ENCODE measurements around the gene ZNF93. TPM values are rescaled to one million over a fixed set of nuclear protein-coding genes. Genes with fewer than 3 reads are reported as not detected.
A peak's percentile ranks its signal among the peaks of the same experiment; 100 is the strongest.
"Not testable (repeated sequence)": the region's sequence is repeated elsewhere in the genome, so short reads cannot be mapped to it uniquely, and the experiment has no call there.

The ZNF93 gene
- 4.2 TPM for total RNA-seq

GRCh38 chr19:19900729-19901444 is at the start of gene ZNF93:
TSS of gene ZNF93 (plus strand) at chr19:19900946. CDS start at chr19:19901089, 143 bp downstream.
- Histone ChIP-seq H3K27me3 (no peaks in the 10 kb centered on the region), H3K36me3 (no peaks in the 10 kb centered on the region), H3K9me3 (no peaks in the 10 kb centered on the region), H3K4me3 (peak within 1 kb of the TSS; percentile 70 to 86), H3K27ac (peak within 1 kb of the TSS; percentile 82), H3K4me1 (peaks cover 13% of the 10 kb centered on the region)
- peak; percentile 97 for DNase-seq (ENCODE audit: extremely low spot score in 2 of 2)
- intact Hi-C loops (cut with DNase I), result loop anchor here (10.0 kb wide), 1 partner anchor 1196 kb away; no protein-coding TSS in a partner anchor
- no peak for TF ChIP-seq CTCF (IDR thresholded peaks at IDR 0.05)
- TF ChIP-seq POLR2AphosphoS5 (IDR thresholded peaks at IDR 0.05; ENCODE audit: insufficient read depth in 1 of 2, low read depth in 1 of 2), result peak; percentile 88 to 91
- TF ChIP-seq POLR2A (IDR thresholded peaks at IDR 0.05), result peak in 1 of 2 donors; percentile 31

- H3K27ac ChIP-seq; H3K4me1 ChIP-seq; H3K4me3 ChIP-seq; intact Hi-C loops (cut with DNase I); H3K36me3 ChIP-seq; H3K9me3 ChIP-seq; H3K27me3 ChIP-seq; DNase-seq (ENCODE audit: extremely low spot score in 2 of 2): not testable (repeated sequence)
Observed at GRCh38 chr19:19851740-19852139, 49.0 kb upstream of the ZNF93 start.

- H3K4me3 ChIP-seq, result no peak overlapping the region
- H3K4me1 ChIP-seq, result no peaks in the 10 kb centered on the region
- intact Hi-C loops (cut with DNase I), result no loop called here
- H3K27ac ChIP-seq, result no peak overlapping the region
- no peak for TF ChIP-seq CTCF (IDR thresholded peaks at IDR 0.05)
- no peak for TF ChIP-seq POLR2AphosphoS5 (IDR thresholded peaks at IDR 0.05; ENCODE audit: insufficient read depth in 1 of 2, low read depth in 1 of 2)
- TF ChIP-seq POLR2A (IDR thresholded peaks at IDR 0.05), result no peak
- no peak for DNase-seq (ENCODE audit: extremely low spot score in 2 of 2)
- H3K9me3 ChIP-seq, result no peaks in the 10 kb centered on the region
- no peaks in the 10 kb centered on the region for H3K27me3 ChIP-seq
- no peaks in the 10 kb centered on the region for H3K36me3 ChIP-seq
Observed at GRCh38 chr19:19858751-19859150, 42.0 kb upstream of the ZNF93 start.

- no peaks in the 10 kb centered on the region for H3K36me3 ChIP-seq
- DNase-seq (ENCODE audit: extremely low spot score in 2 of 2), result no peak
- peak overlapping the region in 1 of 2 donors; percentile 28 for H3K4me3 ChIP-seq
- H3K9me3 ChIP-seq, result no peaks in the 10 kb centered on the region
- H3K4me1 ChIP-seq, result no peaks in the 10 kb centered on the region
- no peaks in the 10 kb centered on the region for H3K27me3 ChIP-seq
- no peak overlapping the region for H3K27ac ChIP-seq
- intact Hi-C loops (cut with DNase I), result no loop called here
- no peak for TF ChIP-seq POLR2AphosphoS5 (IDR thresholded peaks at IDR 0.05; ENCODE audit: insufficient read depth in 1 of 2, low read depth in 1 of 2)
- TF ChIP-seq CTCF (IDR thresholded peaks at IDR 0.05), result no peak
- TF ChIP-seq POLR2A (IDR thresholded peaks at IDR 0.05), result no peak
Observed at GRCh38 chr19:19860756-19861390, 39.9 kb upstream of the ZNF93 start.

- peaks cover 32% of the 10 kb centered on the region for H3K4me1 ChIP-seq
- H3K27me3 ChIP-seq, result no peaks in the 10 kb centered on the region
- TF ChIP-seq POLR2AphosphoS5 (IDR thresholded peaks at IDR 0.05; ENCODE audit: insufficient read depth in 1 of 2, low read depth in 1 of 2) (peak; percentile 91 to 94), POLR2A (IDR thresholded peaks at IDR 0.05) (peak in 1 of 2 donors; percentile 79), CTCF (IDR thresholded peaks at IDR 0.05) (no peak)
- H3K27ac ChIP-seq, result peak within 1 kb of the TSS; percentile 95
- H3K4me3 ChIP-seq, result peak within 1 kb of the TSS; percentile 81 to 95
- H3K36me3 ChIP-seq, result no peaks in the 10 kb centered on the region
- H3K9me3 ChIP-seq, result no peaks in the 10 kb centered on the region
- peak; percentile 96 for DNase-seq (ENCODE audit: extremely low spot score in 2 of 2)
- intact Hi-C loops (cut with DNase I), result no loop called here
Observed at GRCh38 chr19:19865750-19866610, 34.8 kb upstream of the ZNF93 start, which contains the start of gene ZNF253. TSS of gene ZNF253 (plus strand) at chr19:19865882. CDS start at chr19:19865997, 115 bp downstream.

Measured in vagina (tissue), 2 donors.